Superior temporal gyrus (tissue), 1 donor: ENCODE measurements around the gene ALS2CL.
"Not testable (repeated sequence)": the region's sequence is repeated elsewhere in the genome, so short reads cannot be mapped to it uniquely, and the experiment has no call there.

Experiments
- DNase-seq: peaks from one replicate; pipeline ENCODE4 v3.0.0-alpha.2; 2016; ENCODE audit errors: extremely low spot score

The ALS2CL gene

GRCh38 chr3:46715507-46716175 lies 22.2 kb upstream of the ALS2CL start:
- no peak for DNase-seq

GRCh38 chr3:46714728-46715506 lies 21.4 kb upstream of the ALS2CL start:
- no peak for DNase-seq

GRCh38 chr3:46713898-46714552 lies 20.5 kb upstream of the ALS2CL start:
- no peak for DNase-seq

- DNase-seq, result no peak
Measured at GRCh38 chr3:46713050-46713897, 19.8 kb upstream of the ALS2CL start.

GRCh38 chr3:46712191-46713049 lies 18.9 kb upstream of the ALS2CL start:
- DNase-seq, result no peak

- DNase-seq, result no peak
Measured at GRCh38 chr3:46711760-46712159, 18.3 kb upstream of the ALS2CL start.

GRCh38 chr3:46711305-46711704 lies 17.8 kb upstream of the ALS2CL start:
- no peak for DNase-seq

GRCh38 chr3:46710671-46711295 lies 17.3 kb upstream of the ALS2CL start:
- no peak for DNase-seq

GRCh38 chr3:46710229-46710628 lies 16.8 kb upstream of the ALS2CL start:
- no peak for DNase-seq

GRCh38 chr3:46709721-46710120 lies 16.2 kb upstream of the ALS2CL start:
- DNase-seq, result no peak

GRCh38 chr3:46709157-46709654 lies 15.7 kb upstream of the ALS2CL start:
- no peak for DNase-seq

- DNase-seq, result no peak
Measured at GRCh38 chr3:46708401-46709156, 15.1 kb upstream of the ALS2CL start.

- DNase-seq, result no peak
Measured at GRCh38 chr3:46707601-46708011, 14.1 kb upstream of the ALS2CL start.

- no peak for DNase-seq
Measured at GRCh38 chr3:46706771-46707582, 13.5 kb upstream of the ALS2CL start.

- DNase-seq, result no peak
Measured at GRCh38 chr3:46705751-46706552, 12.5 kb upstream of the ALS2CL start.

GRCh38 chr3:46705022-46705530 lies 11.6 kb upstream of the ALS2CL start:
- peak; percentile 86 for DNase-seq

GRCh38 chr3:46704346-46704745 lies 10.9 kb upstream of the ALS2CL start:
- not testable (repeated sequence) for DNase-seq
